GM12874 (cell line): ENCODE measurements around the gene GPC4.

Experiments used
- TF ChIP-seq, protein P1 (sequence below): IDR thresholded peaks from 2 replicates; pipeline ENCODE4 v1.5.1; 2011; ENCODE audit warnings: low read depth, mild to moderate bottlenecking, control low read depth, low read length, moderate library complexity; ENCODE audit not compliant: insufficient read depth

GPC4 gene

DNA sequence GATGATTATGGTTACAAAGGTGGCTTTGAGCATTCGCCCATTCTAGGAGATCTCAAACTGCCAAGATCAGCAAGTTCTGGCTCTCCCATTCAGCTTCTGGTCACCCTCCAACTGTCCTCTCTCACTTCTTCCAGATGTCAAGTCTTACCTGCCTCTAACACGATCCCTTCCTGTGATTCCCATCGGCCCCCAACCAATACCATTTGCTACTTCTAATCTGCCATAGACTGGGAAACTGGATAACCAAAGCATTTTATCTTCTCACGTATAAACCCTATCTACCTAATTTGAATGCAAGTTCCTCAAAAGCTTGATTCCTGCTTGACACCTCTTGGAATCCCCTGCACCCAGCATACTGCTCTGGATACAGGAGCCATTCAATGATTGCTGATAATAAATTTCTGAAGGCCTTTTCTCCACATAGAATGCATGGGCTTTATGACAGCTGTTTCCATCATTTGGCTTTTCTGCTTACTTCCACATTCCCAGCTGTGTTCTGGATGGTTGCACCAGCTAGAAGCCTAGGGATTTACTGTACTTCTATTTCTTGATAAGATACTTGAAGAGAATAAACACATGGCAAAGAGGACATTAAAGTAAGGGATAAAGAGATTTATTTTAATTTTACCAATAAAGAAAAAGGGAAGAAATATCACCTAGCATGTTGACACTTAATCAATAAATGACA is 9.6 kb downstream of the GPC4 start:
- TF ChIP-seq, protein P1, sequence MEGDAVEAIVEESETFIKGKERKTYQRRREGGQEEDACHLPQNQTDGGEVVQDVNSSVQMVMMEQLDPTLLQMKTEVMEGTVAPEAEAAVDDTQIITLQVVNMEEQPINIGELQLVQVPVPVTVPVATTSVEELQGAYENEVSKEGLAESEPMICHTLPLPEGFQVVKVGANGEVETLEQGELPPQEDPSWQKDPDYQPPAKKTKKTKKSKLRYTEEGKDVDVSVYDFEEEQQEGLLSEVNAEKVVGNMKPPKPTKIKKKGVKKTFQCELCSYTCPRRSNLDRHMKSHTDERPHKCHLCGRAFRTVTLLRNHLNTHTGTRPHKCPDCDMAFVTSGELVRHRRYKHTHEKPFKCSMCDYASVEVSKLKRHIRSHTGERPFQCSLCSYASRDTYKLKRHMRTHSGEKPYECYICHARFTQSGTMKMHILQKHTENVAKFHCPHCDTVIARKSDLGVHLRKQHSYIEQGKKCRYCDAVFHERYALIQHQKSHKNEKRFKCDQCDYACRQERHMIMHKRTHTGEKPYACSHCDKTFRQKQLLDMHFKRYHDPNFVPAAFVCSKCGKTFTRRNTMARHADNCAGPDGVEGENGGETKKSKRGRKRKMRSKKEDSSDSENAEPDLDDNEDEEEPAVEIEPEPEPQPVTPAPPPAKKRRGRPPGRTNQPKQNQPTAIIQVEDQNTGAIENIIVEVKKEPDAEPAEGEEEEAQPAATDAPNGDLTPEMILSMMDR = no peak

DNA sequence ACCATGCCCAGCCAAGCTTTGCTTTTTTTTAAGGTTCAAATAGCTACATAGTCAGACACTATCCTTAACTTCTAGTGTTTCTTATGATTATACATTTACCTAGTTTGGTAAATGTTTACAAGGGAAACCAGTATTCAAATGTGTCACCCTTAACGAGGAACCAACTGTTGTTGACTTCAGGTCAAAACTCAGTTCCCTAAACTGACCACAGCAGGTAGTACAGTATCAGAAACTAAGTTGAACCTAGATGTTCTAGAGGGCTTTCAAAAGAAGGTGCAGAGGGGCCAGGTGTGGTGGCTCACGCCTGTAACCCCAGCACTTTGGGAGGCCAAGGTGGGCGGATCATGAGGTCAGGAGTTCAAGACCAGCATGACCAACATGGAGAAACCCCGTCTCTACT is 11.3 kb downstream of the GPC4 start:
- TF ChIP-seq, protein P1 = no peak

DNA sequence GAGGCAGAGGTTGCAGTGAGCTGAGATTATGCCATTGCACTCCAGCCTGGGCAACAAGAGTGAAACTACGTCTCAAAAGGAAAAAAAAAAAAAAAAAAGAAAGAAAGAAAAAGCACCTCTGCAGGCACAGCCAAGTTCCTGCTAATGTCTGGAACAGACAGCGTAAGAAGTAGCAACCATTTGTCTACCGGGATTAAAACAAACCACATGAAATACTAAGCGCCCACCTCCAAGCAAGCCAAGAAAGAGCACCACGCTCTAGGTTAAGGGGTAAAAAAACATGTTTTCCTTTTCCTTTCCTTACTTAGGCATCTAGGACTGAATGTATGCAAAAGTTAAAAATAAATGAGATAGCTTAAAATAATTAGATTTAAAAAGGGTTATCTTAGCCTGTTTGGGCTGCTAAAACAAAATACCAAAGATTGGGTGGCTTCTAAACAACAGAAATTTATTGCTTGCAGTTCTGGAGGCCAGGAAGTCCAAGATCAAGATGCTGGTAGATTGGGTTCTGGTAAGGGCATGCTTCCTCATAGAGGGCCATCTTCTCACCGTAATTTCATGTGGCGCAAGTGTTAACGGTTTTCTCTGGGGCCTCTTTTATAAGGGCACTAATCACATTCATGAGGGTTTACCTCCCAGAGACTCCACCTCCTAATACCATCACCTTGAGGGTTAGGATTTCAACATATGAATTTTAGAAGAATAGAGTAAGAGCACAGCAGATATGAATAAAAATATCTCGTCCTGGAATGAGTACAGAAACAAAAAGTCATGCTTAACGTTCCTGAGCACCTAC is 12.3 kb downstream of the GPC4 start:
- TF ChIP-seq, protein P1 = no peak

DNA sequence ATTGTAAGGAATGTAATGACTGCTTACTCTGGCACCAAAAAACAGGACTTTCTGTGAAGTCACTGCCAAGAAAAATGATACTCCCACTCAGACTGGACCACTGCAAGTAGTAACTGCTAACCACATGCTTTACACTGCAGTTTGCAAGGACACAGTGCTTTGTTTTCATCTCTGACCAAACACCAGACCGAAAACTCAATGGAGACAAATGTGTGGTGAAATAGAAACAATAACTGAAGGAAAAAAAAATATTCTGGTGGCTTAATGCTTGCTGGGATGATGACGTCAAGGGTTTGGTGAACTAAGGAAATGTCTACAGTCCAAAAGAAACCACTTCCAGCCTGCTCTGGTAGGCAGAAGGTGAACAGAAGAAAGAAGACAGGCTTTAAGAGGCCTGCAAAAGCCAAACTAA is 13.2 kb downstream of the GPC4 start:
- TF ChIP-seq, protein P1 = no peak

DNA sequence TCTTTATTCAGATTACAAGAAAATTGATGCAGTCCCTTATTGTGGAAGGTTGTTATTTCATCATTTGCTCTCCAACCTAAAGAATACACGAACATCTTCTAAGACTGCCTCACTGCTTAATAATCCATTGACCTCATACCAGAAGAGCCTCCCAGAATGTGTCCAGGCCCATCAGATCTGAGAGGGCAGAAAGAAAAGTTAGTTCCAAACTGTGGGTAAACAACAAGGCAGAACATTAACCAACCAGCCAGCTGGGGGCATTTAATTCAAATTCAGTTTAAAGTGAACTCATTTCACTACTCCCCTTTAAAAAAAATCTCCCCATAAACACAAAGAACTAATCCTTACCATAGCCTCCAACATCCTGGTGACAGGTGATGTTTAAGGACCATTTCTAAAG is 13.8 kb downstream of the GPC4 start:
- TF ChIP-seq, protein P1 = no peak

DNA sequence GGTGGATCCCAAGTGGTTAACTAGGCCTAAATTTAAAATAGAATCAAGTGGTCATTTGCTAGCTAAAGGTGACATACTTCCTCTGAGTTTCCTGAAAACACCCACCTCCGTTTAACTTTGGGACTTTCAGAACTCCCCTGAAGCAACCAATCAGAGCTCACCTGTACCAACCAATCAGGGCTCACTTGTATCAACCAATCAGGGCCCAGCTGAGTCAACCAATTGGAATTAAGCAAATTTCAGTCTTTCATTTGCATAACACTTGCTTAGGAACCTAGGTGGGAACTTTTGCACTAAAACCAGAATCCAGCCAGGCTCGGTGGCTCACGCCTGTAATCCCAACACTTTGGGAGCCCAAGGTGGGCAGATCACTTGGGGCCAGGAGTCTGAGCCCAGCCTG is 15.9 kb downstream of the GPC4 start:
- TF ChIP-seq, protein P1 = no peak

DNA sequence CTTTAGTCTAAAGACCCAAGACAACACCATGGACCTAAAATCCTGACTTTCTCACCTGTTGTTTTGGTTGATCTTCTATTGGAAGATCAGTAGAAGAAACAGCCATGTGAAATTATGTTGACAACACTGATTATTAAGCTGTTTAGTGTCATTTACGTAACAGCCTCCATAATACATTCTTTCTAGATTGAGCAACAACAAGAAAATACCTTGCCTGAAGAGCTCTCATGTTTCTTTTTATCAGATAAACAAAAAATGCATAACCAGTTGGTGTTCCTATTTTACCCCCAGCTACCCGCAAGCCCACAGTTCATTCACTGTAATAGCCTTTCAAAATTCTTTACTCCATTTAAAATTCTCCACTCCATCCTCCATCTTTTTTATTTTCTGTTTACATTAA is 20.5 kb downstream of the GPC4 start:
- TF ChIP-seq, protein P1 = no peak
